H1 (cell line): ENCODE results near the gene TMEM38A.

ENCODE experiments used
- YY1 ChIP-seq: IDR thresholded peaks from 2 replicates; pipeline ENCODE4 v1.6.1; 2011; ENCODE audit warnings: low read depth, mild to moderate bottlenecking, low read length
- TF ChIP-seq, protein P1 (sequence below), 3 experiments: IDR thresholded peaks; 1 replicate in 2 of 3; 2 replicates in 1 of 3; pipeline versions ENCODE4 v1.5.1 to v1.6.1; 2011; ENCODE audit warnings: low read length in 3 of 3, mild to moderate bottlenecking in 3 of 3, inconsistent platforms in 2 of 3, low read depth in 1 of 3, moderate library complexity in 1 of 3; ENCODE audit not compliant: insufficient read depth in 1 of 3; ENCODE audit errors: control extremely low read depth in 1 of 3

DNA sequence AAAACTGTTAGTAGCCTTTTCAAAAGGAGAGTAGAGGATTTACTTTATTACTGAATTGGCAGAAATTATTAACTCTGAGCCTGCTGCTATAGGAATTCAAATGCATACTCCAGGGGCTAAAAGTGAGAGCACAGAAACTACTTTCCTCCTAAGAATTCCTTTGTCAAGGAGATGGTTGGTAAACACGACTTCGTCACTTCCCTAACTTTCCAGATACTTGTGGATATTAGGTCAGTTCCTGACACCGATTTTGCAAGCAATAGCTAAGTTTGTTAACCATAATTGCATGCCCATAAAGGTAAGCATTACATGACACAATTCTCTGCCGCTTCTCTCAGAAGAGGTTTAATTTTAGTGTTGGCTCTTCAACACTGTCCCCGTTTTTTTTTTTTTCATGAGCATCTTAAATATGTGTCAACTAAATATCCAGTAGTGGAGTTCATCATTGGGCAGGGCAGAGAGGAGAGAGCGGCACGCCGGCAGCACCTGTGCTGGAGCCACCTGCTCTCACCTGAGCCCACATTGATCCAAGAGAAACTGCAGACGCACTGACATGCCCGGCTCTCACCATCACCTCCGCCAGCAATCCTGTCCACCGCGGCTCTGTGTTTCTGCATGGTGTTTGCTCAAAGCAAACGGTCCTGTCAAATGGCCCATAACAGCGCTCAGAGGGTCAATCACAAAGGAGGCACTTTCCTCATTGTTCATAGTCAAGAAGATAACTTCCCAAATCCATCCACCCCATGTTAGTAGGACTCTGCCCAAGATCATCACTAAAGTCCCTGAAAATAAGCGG is 35.6 kb upstream of the TMEM38A start:
- TF ChIP-seq, protein P1, sequence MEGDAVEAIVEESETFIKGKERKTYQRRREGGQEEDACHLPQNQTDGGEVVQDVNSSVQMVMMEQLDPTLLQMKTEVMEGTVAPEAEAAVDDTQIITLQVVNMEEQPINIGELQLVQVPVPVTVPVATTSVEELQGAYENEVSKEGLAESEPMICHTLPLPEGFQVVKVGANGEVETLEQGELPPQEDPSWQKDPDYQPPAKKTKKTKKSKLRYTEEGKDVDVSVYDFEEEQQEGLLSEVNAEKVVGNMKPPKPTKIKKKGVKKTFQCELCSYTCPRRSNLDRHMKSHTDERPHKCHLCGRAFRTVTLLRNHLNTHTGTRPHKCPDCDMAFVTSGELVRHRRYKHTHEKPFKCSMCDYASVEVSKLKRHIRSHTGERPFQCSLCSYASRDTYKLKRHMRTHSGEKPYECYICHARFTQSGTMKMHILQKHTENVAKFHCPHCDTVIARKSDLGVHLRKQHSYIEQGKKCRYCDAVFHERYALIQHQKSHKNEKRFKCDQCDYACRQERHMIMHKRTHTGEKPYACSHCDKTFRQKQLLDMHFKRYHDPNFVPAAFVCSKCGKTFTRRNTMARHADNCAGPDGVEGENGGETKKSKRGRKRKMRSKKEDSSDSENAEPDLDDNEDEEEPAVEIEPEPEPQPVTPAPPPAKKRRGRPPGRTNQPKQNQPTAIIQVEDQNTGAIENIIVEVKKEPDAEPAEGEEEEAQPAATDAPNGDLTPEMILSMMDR (IDR thresholded peaks at IDR 0.05; ENCODE audit: control extremely low read depth in 1 of 3, insufficient read depth in 1 of 3, low read depth in 1 of 3, low read length in 3 of 3): no peak
- no peak for TF ChIP-seq YY1
